HTERT RPE-1 (cell line): ENCODE results near the gene SCG3.
"Not testable (repeated sequence)": the region's sequence is repeated elsewhere in the genome, so short reads cannot be mapped to it uniquely, and the experiment has no call there.

Experiments used
- in situ Hi-C: fragments of 300-500 bp; cut with MboI; formaldehyde crosslinking; loops from 4 replicates; pipeline ENCODE4 v1.14.3; 2020; ENCODE audit warnings: low sequenced_read_pairs

Gene SCG3

DNA sequence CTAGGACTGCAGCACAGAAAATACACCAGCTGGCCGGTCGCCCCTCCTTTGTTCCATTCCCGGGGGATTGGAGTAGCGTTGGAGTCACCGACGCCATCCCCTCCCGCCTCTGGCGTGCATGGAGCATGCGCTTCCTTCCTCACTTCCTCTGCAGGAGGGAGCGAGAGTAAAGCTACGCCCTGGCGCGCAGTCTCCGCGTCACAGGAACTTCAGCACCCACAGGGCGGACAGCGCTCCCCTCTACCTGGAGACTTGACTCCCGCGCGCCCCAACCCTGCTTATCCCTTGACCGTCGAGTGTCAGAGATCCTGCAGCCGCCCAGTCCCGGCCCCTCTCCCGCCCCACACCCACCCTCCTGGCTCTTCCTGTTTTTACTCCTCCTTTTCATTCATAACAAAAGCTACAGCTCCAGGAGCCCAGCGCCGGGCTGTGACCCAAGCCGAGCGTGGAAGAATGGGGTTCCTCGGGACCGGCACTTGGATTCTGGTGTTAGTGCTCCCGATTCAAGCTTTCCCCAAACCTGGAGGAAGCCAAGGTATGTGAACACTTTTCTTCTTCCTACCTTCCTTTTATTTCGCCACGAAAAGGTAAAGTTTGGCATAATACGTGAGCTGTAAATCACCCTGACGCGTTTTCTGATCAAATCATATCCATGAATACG is at the start of gene SCG3:
Gene SCG3, plus strand, starts transcription at position 201 of the 661 bp plus-strand sequence. Its CDS starts 253 bp downstream, at position 454.
- in situ Hi-C loops: no loop called here

DNA sequence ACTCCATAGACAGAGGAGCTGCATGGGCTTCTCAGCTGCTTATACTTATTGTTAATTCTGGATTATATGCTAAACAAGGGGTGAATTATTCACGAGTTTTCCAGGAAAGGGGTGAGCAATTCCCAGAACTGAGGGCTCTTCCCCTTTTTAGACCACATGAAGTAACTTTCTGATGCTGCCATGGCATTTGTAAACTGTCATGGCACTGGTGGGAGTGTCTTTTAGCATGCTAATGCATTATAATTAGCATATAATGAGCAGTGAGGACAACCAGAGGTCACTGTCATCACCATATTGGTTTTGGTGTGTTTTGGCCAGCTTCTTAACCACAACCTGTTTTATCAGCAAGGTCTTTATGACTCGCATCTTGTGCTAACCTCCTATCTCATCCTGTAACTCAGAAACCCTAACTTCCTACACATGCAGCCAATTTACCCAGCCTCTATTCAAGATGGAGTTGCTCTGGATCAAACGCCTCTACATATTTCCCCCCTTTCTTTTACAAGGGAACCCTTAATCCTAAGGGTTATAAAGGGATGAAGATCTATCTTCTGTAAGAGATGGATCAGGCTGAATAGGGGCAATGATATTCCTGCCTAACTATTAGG is 46.6 kb upstream of the SCG3 start:
- in situ Hi-C loops: no loop called here

DNA sequence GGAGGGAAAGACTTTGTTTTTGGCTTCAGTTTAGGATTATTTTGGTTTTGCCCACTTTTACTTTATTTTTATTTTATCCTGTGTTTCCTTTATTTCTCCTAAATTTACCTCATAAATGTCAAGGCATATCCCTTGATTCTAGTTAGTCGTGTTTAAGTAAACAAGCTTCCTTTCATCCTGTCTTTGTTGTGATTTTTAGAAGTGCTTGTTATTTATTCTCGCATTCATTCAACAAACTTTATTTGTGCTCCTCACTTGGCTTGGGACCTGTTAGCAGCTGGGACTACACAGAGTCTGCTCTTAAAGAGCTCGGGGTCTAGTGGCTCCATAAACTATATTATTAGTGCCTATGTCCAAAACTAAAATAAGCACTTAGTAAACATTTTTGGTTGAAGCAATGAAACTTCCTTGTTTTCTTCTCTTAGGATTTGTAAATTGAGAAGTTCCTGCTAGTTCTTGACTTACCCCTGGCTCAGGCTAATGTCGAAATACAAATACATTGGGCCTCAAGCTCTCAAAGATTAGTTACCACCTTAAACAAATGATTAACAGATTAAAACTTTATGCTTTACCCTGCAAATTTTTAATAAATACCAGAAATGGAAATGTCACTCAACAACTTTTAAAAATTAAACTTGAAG is 39.7 kb upstream of the SCG3 start:
- in situ Hi-C loops: no loop called here

DNA sequence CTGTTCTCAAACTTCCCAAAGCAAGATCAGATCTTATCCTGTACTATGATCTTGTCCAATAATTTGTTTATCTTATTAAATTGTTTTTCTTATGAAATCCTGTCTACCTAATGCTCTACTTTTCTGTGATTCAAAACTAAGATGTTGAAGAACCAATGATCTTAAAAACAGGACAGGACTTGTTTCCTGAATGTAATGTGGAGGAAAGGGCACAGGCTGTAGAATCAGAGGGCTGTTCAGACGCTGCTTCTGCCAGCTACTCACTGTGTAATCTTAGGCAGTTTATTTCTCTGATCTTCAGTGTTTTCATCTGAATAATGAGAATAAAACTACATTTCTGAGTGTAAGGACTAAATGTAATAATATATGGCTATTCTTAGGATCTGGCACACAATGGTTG is 38.6 kb upstream of the SCG3 start:
- in situ Hi-C loops: no loop called here

DNA sequence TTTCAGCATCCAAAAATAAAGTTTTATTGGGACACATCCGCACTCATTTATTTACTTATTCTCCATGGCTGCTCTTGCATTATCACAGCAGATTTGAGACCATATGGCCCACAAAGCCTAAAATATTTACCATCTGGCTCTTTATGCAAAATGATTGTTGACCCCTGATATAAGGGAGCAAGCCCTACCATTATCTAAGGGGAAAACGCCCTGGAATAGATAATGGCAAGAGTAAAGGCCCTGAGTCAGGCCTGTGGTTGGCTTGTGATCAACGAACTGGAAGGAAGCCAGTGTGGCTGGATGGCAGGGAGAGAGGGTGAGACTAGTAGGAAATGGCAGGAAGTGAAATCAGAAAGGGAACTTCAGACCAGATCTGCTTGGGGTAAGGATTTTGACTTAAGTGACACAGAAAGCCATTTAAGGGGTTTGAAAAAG is 34.2 kb upstream of the SCG3 start:
- in situ Hi-C loops: no loop called here

DNA sequence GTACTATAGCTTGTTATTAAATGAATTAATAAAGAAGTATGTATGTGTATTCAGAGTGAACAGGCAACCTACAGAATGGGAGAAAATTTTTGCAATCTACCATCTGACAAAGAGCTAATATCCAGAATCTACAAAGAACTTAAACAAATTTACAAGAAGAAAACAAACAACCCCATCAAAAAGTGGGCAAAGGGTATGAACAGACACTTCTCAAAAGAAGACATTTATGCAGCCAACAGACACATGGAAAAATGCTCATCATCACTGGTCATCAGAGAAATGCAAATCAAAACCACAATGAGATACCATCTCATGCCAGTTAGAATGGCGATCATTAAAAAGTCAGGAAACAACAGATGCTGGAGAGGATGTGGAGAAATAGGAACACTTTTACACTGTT is 33.2 kb upstream of the SCG3 start:
- in situ Hi-C loops: not testable (repeated sequence)

DNA sequence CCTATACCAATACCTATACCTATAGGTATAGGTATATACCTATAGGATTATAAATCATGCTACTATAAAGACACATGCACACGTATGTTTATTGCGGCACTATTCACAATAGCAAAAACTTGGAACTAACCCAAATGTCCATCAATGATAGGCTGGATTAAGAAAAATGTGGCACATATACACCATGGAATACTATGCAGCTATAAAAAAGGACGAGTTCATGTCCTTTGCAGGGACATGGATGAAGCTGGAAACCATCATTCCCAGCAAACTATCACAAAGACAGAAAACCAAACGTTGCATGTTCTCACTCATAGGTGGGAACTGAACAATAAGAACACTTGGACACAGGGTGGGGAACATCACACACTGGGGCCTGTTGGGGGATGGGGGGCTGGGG is 32.7 kb upstream of the SCG3 start:
- in situ Hi-C loops: not testable (repeated sequence)

DNA sequence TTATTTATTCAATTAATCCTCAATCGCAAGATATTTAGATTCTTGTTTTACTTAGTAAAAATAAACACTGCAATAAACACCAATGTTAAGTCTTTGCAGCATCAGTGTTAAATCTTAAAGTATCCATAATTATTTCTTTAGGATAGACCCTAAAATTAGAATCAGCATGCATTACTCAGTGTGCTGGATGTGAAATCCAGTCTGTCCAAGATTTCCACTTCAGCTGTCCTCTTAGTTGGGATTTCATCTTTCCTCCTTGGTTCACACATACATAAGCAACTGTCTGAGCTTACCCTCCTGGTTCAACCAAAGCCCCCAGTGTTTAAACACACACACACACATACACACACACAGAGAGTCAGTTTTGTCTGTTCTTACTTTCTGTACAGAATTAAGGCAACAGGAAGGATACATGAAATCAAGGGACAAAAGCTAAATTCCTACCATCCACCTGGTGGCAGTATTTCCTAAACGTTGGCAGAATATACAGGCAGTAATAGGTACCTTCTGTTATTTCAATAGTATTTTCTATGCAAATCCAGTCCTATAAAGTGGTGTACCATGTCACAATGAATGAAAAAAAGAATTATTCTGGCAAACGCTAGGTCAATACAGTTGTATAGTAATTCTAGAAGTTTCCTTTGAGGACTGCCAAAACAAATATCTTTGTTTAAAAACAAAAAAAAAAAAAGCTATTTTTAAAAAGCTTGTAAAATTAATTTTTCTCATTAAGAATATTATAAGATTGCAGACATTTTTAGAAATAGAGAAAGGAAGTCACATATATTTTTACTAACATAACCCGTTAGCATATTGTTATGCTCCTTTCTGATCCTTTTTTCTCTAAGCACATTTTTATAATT is 31.4 kb upstream of the SCG3 start:
- in situ Hi-C loops: no loop called here

DNA sequence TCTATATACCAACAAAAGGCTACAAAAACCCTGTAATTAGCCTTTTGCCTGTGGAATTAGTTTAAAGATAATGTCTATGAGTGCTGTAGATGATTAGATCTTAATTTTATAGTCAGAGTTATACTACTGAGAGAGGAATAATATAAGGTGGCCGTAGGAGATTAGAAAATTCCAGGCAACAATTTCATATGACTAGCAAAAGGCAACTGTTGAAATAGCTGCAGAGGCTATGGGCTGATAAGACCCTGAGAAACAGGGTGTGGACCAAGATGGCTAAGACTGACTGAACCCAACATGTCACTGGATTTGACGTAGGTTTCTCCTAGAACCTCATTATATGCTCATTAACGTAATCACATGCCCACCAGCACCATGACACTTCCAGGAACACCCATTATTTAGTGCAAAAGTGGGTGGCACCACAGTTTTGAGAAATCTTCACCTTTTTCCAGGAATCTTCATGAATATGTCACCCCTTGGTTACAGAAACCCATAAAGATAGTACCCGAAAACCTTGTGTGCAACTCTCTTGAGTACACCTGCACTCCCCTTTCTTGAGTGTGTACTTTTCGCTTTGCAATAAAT is 29.1 kb upstream of the SCG3 start:
- in situ Hi-C loops: no loop called here

DNA sequence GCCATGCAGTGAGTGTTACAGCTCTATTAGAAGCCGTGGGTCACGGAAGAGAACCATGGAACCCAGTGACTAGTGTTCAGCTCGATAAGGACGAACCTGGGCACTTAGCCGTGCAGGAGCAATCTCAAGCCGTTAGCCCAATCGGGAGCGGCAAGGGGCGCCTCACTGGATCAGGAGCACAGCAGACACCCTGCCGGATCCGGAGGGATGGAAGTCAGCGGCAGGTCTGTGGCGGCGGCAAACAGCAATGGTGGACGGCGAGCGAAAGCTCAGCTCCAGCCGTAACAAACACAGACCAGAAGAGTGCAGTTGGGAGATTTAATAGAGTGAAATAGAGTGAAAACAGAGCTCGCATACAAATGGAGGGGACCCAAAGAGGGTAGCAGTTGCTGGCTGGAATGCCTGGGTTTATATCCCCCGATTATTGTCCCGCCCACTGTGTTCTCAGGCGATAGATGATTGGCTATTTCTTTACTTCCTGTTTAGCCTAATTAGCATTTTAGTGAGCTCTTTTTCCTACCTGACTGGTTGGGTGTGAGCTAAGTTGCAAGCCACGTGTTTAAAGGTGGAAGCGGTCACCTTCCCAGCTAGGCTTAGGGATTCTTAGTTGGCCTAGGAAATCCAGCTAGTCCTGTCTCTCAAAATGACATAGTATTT is 25.8 kb upstream of the SCG3 start:
- in situ Hi-C loops: not testable (repeated sequence)

DNA sequence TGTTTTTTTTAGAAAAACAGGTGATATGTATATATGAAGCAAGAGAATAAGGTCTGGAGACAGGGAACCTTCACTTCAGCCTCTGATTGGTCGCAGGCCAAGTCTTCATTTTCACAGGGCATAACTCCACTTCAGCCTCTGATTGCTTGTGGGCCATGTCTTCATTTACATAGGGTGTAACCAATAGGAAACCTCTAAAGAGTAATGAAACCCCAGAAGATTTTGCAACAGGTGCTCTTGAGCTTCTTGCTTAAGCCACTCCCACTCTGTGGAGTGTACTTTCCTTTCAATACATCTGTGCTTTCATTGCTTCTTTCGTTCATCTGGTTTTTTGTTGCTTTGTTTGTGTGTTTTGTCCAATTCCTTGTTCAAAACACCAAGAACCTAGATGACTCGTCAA is 22.6 kb upstream of the SCG3 start:
- in situ Hi-C loops: no loop called here

DNA sequence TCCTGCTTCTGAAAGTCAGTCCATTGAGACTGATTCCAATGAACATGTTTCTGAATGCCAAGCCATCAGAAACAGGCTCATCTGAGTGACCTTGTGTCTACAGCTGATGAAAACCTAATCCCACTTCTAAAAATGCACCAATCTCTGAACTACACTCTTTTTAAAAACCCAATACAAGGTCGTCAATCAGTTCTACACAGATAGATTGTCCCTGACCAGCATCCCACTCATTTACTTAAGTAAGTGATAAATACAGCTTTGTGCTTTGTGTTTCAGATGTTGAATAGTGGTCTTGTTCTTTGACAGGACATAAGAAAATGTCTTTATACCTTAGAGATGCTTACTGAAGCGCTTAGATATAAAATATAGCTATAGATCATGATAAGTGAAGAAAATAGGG is 20.2 kb upstream of the SCG3 start:
- in situ Hi-C loops: no loop called here

DNA sequence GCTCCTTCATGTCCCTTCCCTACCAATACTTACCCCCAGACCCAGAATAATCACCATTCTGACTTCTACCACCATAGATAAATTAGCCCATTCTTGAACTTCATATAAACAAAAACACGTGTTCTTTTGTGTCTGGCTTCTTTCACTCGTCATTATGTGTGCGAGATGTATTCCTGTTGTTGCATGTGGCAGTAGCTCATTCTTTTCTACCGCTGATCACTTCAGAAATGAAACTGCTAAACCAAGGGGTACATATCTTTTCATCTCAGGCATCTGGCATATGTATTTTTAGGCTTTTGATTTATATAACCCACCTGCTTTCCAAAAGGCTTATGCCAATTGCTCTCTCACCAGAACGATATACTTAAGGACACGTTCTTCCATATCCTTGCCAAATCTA is 13.8 kb upstream of the SCG3 start:
- in situ Hi-C loops: no loop called here

DNA sequence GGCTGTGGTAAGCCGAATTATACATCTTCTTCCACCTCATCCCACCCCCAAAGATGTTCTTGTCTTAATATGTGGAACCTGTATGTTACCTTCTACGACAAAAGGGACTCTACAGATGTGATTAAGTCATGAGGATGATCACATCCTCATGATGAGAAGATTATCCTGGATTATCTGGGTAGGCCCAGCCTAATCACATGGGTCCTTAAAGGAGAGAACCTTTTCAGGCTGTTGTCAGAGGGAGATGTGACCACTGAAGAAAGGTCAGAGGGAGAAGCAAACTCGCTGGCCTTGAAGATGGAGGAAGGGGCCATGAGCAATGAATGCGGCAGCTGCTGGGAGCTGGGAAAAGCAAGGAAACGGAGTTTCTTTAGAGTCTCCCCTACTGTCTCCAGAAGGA is 12.9 kb upstream of the SCG3 start:
- in situ Hi-C loops: no loop called here

DNA sequence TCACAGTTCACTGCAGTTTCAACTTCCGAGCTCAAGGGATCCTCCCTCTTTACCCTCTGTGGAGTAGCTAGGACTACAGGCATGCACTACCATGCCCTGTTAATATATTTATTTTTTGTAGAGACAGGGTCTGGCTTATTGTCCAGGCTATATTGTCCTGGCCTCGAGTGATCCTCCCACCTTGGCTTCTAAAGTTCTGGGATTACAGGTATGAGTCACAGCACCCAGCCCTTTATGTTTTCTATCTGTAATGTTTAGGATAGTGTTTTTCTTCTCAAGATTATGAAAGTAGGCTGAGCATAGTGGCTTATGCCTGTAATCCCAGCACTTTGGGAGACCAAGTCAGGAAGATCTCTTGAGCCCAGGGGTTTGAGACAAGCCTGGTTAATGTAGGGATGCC is 11.9 kb upstream of the SCG3 start:
- in situ Hi-C loops: no loop called here

DNA sequence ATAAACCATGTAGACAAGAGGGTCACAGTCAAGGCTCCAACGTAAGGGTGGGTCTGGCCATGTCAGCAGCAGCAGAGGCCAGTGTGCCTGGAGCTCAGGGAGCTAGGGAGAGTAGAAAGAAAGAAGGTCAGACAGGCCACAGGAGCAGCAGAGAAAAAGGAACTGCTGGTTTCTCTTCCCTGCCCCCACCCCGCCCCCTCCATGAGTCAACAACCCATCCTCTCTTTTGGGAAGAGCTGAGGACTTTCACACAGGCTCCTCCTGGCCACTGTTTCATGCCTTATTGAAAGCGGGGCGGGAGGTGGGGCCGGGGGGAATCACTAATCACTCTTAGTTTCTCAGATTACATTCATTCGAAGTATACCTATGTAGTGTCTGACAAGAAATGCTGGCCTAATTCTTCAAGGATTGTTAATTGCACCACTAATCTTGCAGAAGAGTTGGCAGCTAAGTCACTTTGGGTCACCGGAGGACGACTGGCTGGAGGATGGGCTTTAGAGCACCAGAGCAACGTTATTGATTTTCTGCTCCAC is 9.1 kb upstream of the SCG3 start:
- in situ Hi-C loops: no loop called here

DNA sequence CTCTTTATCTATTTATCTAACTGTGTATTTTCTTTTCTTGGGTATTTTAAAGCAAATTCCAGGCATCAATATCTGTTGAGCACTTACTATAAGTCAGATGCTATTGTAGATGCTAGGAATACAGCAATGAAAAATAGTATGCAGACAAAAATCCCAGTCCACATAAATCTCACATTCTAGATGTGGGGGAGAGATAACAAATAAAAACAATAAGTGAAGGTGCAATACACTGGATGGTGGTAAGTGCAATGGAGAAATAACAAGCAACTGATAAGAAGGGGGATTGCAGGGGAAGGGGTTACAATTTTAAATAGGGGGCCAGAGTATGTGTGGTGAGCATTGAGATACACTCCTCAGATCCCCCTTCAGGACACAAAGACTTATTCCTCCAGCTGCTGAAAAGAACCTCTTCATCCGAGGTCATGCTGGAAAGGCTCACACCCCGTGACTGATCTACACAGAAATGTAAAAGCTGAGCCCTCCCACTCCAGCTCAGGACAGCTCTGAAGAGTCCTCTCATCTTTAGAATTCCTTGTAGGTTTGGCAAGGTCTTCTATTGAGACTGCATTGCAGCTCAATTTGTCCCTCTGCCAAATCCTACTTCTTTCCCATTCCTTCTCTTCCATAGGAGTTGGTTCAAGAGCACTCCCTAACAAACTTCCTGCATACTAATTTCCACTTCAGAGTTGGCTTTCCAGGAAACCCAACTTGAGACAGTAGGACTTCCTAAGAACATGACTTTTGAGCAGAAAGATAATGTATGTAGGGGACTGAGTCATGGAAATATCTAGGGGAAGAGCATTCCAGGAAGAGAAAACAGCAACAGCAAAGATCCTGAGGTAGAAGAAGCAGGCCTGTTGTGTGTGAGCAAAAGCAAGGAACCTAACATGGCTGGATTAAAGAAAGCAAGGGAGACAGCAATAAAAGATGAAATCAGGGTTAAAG is 8.1 kb upstream of the SCG3 start:
- in situ Hi-C loops: no loop called here

DNA sequence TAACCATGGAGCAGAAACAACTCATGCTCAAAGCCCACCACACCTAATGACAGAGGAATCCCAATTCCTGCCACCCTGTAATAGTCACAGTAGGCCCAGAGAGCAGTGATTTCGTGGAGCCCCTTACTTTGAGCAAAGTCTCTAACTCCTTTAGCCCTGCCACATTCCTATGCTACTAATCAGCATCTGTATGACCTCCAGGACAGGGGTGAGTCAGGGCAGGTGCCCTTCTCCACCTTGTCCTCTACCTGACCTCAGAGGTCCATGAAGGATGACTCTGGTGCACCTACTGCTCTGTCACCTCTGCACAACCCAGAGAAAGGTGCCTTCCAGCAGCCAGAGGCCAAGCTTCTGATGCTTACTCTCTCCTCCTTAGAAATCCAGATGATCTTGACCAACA is 6.1 kb upstream of the SCG3 start:
- in situ Hi-C loops: no loop called here

DNA sequence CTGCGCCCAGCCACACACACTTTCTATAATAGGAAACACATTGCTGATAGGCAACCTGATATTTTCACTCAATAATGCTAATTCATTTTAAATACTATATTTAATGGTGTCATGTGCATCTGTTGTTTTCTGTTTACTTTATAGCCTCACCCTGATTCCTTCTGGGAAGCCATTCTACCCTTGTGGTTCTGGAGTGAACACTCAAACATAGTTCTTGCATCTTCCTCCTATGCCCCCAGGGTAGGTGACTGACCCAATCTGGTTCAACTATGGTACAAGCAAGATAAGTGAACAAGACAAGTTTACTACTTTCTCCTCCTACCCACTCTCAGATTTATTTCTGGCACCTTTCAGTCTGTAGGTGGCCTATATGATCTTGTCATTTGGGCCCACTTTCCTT is 4.3 kb upstream of the SCG3 start:
- in situ Hi-C loops: no loop called here
